ENCODE results near the gene CATSPERB. TPM values are rescaled to one million over a fixed set of nuclear protein-coding genes. Genes with fewer than 3 reads are reported as not detected.
"Not testable (repeated sequence)": the region's sequence is repeated elsewhere in the genome, so short reads cannot be mapped to it uniquely, and the experiment has no call there.

The CATSPERB gene
- total and polyA plus RNA-seq, 2 experiments from 2014 or later = 0.27 to 0.38 TPM

DNA sequence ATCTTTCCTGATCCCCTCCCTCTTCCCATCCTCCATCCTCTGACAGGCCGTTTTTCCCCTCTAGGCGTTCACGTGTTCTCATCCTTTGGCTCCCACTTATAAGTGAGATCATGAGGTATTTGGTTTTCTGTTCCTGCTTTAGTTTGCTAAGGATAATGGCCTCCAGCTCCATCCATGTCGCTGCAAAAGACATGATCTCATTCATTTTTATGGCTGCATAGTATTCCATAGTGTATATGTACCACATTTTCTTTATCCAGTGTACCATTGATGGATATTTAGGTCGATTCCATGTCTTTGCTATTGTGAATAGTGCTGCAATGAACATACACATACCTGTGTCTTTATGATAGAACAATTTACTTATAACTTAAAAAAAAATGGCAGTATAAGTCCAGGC is 197.8 kb downstream of the CATSPERB start:
- not testable (repeated sequence) for H3K4me3 ChIP-seq; DNase-seq (ENCODE audit: low spot score); H2AFZ ChIP-seq; H4K20me1 ChIP-seq (replicated peaks; ENCODE audit: insufficient read depth); H3K27ac ChIP-seq (ENCODE audit: low read depth); H3F3A ChIP-seq (replicated peaks; ENCODE audit: low read depth); ATAC-seq; H3K4me1 ChIP-seq (ENCODE audit: insufficient read depth); H3K4me2 ChIP-seq; H3K27me3 Mint-ChIP-seq (ENCODE audit: insufficient read depth, low read depth, poor library complexity); H3K27me3 ChIP-seq (ENCODE audit: insufficient read depth); H3K27ac Mint-ChIP-seq; H3K4me1 Mint-ChIP-seq; H3K36me3 Mint-ChIP-seq (ENCODE audit: low read depth); H3K4me3 Mint-ChIP-seq; H3K36me3 ChIP-seq (ENCODE audit: insufficient read depth); H3K9me3 Mint-ChIP-seq; H3K9me2 ChIP-seq (ENCODE audit: insufficient read depth); H3K79me2 ChIP-seq (replicated peaks; ENCODE audit: insufficient read depth)

DNA sequence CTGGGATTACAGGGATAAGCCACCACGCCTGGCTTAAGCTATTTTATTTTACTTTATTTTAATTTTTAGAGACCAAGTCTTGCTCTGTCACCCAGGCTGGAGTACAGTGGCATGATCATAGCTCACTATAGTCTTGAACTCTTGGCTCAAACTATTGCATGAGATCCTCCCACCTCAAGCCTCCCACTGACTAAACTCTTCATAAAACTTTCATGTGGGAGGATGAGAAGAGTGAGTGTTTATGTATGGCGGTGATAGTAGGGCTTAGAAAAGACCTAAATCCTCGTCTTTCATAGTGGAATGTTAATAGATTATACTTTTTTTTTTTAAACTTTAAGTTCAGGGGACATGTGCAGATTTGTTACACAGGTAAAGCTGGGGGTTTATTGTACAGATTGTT is 198.3 kb downstream of the CATSPERB start:
- H4K20me1 ChIP-seq (replicated peaks; ENCODE audit: insufficient read depth) = no peaks in the 10 kb centered on the region
- H3K36me3 ChIP-seq (ENCODE audit: insufficient read depth) = no peaks in the 10 kb centered on the region
- DNase-seq (ENCODE audit: low spot score) (no peak), ATAC-seq (no peak)
- no peak overlapping the region for H3K4me3 Mint-ChIP-seq
- H3K4me1 Mint-ChIP-seq = no peaks in the 10 kb centered on the region
- no peak overlapping the region for H3K27ac Mint-ChIP-seq
- H2AFZ ChIP-seq = no peak overlapping the region
- no peaks in the 10 kb centered on the region for H3K79me2 ChIP-seq (replicated peaks; ENCODE audit: insufficient read depth)
- H3K27ac ChIP-seq (ENCODE audit: low read depth) = no peak overlapping the region
- H3K9me2 ChIP-seq (ENCODE audit: insufficient read depth) = 0 out of 2 replicates have a peak, but pooled peaks cover 3% of the 10 kb centered on the region
- H3K4me1 ChIP-seq (ENCODE audit: insufficient read depth) = no peaks in the 10 kb centered on the region
- no peak overlapping the region for H3K4me2 ChIP-seq
- H3K9me3 Mint-ChIP-seq = peaks cover 6% of the 10 kb centered on the region; the same call in 2 of the 3 replicates
- no peaks in the 10 kb centered on the region for H3K27me3 ChIP-seq (ENCODE audit: insufficient read depth)
- no peaks in the 10 kb centered on the region for H3K36me3 Mint-ChIP-seq (ENCODE audit: low read depth)
- H3K27me3 Mint-ChIP-seq (ENCODE audit: insufficient read depth, low read depth, poor library complexity) = peaks cover 2% of the 10 kb centered on the region
- H3K4me3 ChIP-seq = no peak overlapping the region
- H3F3A ChIP-seq (replicated peaks; ENCODE audit: low read depth) = no peaks in the 10 kb centered on the region
- TF ChIP-seq, protein P1, sequence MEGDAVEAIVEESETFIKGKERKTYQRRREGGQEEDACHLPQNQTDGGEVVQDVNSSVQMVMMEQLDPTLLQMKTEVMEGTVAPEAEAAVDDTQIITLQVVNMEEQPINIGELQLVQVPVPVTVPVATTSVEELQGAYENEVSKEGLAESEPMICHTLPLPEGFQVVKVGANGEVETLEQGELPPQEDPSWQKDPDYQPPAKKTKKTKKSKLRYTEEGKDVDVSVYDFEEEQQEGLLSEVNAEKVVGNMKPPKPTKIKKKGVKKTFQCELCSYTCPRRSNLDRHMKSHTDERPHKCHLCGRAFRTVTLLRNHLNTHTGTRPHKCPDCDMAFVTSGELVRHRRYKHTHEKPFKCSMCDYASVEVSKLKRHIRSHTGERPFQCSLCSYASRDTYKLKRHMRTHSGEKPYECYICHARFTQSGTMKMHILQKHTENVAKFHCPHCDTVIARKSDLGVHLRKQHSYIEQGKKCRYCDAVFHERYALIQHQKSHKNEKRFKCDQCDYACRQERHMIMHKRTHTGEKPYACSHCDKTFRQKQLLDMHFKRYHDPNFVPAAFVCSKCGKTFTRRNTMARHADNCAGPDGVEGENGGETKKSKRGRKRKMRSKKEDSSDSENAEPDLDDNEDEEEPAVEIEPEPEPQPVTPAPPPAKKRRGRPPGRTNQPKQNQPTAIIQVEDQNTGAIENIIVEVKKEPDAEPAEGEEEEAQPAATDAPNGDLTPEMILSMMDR (conservative IDR thresholded peaks at IDR 0.05; ENCODE audit: low read depth in 2 of 2) = no peak
- TF ChIP-seq ZNF331 (CRISPR knock-in tag; IDR thresholded peaks at IDR 0.05; ENCODE audit: low read depth) = no peak
- no peak for TF ChIP-seq JUNB (IDR thresholded peaks at IDR 0.05; ENCODE audit: unreplicated experiment)
- no peak for TF ChIP-seq EZH2phosphoT487 (IDR thresholded peaks at IDR 0.05; ENCODE audit: unreplicated experiment)
- TF ChIP-seq STAT1 (IDR thresholded peaks at IDR 0.05; ENCODE audit: unreplicated experiment) = no peak
- no peak for TF ChIP-seq POLR2AphosphoS5 (IDR thresholded peaks at IDR 0.05; ENCODE audit: low read depth)
- TF ChIP-seq, protein P2, sequence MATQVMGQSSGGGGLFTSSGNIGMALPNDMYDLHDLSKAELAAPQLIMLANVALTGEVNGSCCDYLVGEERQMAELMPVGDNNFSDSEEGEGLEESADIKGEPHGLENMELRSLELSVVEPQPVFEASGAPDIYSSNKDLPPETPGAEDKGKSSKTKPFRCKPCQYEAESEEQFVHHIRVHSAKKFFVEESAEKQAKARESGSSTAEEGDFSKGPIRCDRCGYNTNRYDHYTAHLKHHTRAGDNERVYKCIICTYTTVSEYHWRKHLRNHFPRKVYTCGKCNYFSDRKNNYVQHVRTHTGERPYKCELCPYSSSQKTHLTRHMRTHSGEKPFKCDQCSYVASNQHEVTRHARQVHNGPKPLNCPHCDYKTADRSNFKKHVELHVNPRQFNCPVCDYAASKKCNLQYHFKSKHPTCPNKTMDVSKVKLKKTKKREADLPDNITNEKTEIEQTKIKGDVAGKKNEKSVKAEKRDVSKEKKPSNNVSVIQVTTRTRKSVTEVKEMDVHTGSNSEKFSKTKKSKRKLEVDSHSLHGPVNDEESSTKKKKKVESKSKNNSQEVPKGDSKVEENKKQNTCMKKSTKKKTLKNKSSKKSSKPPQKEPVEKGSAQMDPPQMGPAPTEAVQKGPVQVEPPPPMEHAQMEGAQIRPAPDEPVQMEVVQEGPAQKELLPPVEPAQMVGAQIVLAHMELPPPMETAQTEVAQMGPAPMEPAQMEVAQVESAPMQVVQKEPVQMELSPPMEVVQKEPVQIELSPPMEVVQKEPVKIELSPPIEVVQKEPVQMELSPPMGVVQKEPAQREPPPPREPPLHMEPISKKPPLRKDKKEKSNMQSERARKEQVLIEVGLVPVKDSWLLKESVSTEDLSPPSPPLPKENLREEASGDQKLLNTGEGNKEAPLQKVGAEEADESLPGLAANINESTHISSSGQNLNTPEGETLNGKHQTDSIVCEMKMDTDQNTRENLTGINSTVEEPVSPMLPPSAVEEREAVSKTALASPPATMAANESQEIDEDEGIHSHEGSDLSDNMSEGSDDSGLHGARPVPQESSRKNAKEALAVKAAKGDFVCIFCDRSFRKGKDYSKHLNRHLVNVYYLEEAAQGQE (IDR thresholded peaks at IDR 0.05; ENCODE audit: unreplicated experiment) = no peak
- TF ChIP-seq, protein P3, sequence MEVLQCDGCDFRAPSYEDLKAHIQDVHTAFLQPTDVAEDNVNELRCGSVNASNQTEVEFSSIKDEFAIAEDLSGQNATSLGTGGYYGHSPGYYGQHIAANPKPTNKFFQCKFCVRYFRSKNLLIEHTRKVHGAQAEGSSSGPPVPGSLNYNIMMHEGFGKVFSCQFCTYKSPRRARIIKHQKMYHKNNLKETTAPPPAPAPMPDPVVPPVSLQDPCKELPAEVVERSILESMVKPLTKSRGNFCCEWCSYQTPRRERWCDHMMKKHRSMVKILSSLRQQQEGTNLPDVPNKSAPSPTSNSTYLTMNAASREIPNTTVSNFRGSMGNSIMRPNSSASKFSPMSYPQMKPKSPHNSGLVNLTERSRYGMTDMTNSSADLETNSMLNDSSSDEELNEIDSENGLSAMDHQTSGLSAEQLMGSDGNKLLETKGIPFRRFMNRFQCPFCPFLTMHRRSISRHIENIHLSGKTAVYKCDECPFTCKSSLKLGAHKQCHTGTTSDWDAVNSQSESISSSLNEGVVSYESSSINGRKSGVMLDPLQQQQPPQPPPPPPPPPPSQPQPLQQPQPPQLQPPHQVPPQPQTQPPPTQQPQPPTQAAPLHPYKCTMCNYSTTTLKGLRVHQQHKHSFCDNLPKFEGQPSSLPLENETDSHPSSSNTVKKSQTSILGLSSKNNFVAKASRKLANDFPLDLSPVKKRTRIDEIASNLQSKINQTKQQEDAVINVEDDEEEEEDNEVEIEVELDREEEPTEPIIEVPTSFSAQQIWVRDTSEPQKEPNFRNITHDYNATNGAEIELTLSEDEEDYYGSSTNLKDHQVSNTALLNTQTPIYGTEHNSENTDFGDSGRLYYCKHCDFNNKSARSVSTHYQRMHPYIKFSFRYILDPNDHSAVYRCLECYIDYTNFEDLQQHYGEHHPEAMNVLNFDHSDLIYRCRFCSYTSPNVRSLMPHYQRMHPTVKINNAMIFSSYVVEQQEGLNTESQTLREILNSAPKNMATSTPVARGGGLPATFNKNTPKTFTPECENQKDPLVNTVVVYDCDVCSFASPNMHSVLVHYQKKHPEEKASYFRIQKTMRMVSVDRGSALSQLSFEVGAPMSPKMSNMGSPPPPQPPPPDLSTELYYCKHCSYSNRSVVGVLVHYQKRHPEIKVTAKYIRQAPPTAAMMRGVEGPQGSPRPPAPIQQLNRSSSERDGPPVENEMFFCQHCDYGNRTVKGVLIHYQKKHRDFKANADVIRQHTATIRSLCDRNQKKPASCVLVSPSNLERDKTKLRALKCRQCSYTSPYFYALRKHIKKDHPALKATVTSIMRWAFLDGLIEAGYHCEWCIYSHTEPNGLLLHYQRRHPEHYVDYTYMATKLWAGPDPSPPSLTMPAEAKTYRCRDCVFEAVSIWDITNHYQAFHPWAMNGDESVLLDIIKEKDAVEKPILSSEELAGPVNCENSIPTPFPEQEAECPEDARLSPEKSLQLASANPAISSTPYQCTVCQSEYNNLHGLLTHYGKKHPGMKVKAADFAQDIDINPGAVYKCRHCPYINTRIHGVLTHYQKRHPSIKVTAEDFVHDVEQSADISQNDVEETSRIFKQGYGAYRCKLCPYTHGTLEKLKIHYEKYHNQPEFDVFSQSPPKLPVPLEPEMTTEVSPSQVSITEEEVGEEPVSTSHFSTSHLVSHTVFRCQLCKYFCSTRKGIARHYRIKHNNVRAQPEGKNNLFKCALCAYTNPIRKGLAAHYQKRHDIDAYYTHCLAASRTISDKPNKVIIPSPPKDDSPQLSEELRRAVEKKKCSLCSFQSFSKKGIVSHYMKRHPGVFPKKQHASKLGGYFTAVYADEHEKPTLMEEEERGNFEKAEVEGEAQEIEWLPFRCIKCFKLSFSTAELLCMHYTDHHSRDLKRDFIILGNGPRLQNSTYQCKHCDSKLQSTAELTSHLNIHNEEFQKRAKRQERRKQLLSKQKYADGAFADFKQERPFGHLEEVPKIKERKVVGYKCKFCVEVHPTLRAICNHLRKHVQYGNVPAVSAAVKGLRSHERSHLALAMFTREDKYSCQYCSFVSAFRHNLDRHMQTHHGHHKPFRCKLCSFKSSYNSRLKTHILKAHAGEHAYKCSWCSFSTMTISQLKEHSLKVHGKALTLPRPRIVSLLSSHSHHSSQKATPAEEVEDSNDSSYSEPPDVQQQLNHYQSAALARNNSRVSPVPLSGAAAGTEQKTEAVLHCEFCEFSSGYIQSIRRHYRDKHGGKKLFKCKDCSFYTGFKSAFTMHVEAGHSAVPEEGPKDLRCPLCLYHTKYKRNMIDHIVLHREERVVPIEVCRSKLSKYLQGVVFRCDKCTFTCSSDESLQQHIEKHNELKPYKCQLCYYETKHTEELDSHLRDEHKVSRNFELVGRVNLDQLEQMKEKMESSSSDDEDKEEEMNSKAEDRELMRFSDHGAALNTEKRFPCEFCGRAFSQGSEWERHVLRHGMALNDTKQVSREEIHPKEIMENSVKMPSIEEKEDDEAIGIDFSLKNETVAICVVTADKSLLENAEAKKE (CRISPR knock-in tag; IDR thresholded peaks at IDR 0.05) = no peak
- no peak for TF ChIP-seq ZNF114 (CRISPR knock-in tag; IDR thresholded peaks at IDR 0.05)
- TF ChIP-seq EZH2 (IDR thresholded peaks at IDR 0.05; ENCODE audit: low read depth, unreplicated experiment) = no peak

Data from GM23338 (cell line).